ENCODE results near the gene NGLY1. TPM values are rescaled to one million over a fixed set of nuclear protein-coding genes. Genes with fewer than 3 reads are reported as not detected.

The NGLY1 gene
- total and polyA plus RNA-seq, 2 of the 4 experiments (the other 2 are of a cell fraction) = 10.0 to 14.9 TPM

DNA sequence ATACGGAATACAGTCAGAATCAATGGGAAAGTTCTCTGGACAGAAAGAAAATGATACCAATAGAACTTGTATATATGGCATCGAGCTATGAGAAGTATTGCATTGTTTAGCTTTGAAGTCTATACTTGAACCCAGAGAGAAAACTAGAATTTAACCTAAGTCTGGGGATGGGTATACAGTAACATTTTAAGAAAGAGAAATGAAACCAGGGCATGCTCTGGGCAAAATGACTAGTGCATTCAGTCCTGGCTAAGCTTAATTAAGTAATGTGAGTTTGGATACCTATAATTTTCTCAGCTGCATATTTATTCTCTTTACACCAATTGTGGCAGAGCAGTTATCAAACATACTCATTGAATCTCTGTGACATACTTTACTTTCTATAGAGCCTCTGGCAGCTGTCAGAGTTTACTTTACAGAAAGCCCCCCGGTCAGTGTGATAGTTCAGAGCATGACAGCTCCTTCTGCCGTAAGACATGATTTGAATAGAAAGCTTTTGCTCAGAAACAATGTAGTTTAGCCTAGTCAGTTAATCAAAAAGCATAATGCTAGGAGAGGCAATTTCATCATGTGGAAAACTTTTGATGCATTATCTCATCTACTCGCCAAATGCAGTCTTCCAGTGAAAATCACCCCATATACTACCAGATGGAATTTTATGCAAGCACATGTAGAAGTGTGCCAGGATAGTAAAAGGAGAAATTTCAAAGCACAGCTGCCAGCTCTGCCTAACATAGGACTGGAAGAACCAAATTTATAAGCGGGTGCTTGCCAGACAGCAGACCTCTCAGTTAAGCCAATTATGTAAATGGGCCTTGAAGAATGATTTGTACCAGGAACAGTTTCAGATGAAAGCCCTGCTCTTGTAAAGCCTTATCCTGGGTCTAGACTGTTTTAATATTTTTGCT, 47.4 kb upstream of the NGLY1 start (continued):
- no peak for TF ChIP-seq NFE2L2 (IDR thresholded peaks at IDR 0.05; ENCODE audit: low read depth, low read length)
- TF ChIP-seq FOS (IDR thresholded peaks at IDR 0.05; ENCODE audit: low read depth, low read length) = no peak

- no peak overlapping the region for H4K8ac ChIP-seq (ENCODE audit: low read depth in 2 of 2, low read length in 2 of 2)
- intact Hi-C loops (cut with micrococcal nuclease) (no loop called here), dilution Hi-C loops (cut with HindIII; ENCODE audit: low sequenced_read_pairs, unreplicated experiment) (no loop called here), in situ Hi-C loops (cut with MboI; ENCODE audit: low sequenced_read_pairs) (no loop called here)
- ChIA-PET CTCF (no interaction called here), POLR2A (ENCODE audit: unreplicated experiment) (no interaction called here)
- no peak overlapping the region for H3K4me3 ChIP-seq (ENCODE audit: insufficient read depth, low read depth, low read length)
- H3K9me3 ChIP-seq (ENCODE audit: control insufficient read depth, insufficient read depth, low read length) = no peaks in the 10 kb centered on the region
- H2AK5ac ChIP-seq (ENCODE audit: low read depth, low read length) = no peak overlapping the region
- no peak overlapping the region for H2BK15ac ChIP-seq (ENCODE audit: low read depth, low read length)
- no peak overlapping the region for H2BK120ac ChIP-seq (ENCODE audit: low read depth, low read length)
- no peak overlapping the region for H3K9ac ChIP-seq (ENCODE audit: low read depth, low read length)
- no peaks in the 10 kb centered on the region for H3K36me3 ChIP-seq (ENCODE audit: control insufficient read depth, insufficient read depth, low read length)
- H3K4me2 ChIP-seq (ENCODE audit: low read depth, low read length) = no peak overlapping the region
- no peak for ATAC-seq (ENCODE audit: low read depth)
- H3K23ac ChIP-seq (ENCODE audit: low read depth, low read length) = no peak overlapping the region
- no peak overlapping the region for H2AFZ ChIP-seq (replicated peaks; ENCODE audit: low read length, poor library complexity)
- H2BK5ac ChIP-seq (ENCODE audit: low read depth, low read length, poor library complexity, severe bottlenecking) = no peak overlapping the region
- H2BK20ac ChIP-seq (ENCODE audit: low read depth, low read length) = no peak overlapping the region
- no peak for DNase-seq
- H3K4me1 ChIP-seq (ENCODE audit: control insufficient read depth, insufficient read depth, low read length) = no peaks in the 10 kb centered on the region
- no peak overlapping the region for H3K56ac ChIP-seq (ENCODE audit: extremely low read depth, insufficient read depth, low read length)
- H3K9me1 ChIP-seq (ENCODE audit: insufficient read depth, low read length) = no peaks in the 10 kb centered on the region
- H4K20me1 ChIP-seq (ENCODE audit: insufficient read depth, low read length) = no peaks in the 10 kb centered on the region
- H3K27ac ChIP-seq (ENCODE audit: insufficient read depth, low read length) = no peak overlapping the region
- H4K91ac ChIP-seq (ENCODE audit: insufficient read depth, low read depth, low read length) = no peak overlapping the region
- no TSS peak for BruUV-seq (replicated peaks)
- H3K27me3 ChIP-seq (ENCODE audit: control insufficient read depth, insufficient read depth, low read length) = no peaks in the 10 kb centered on the region; the same call in 1 of the 2 replicates
- no peak overlapping the region for H2AK9ac ChIP-seq (replicated peaks; ENCODE audit: low read depth, low read length, poor library complexity)
- no CpG with 5 or more reads among the region's 2 CpGs for WGBS, 2 experiments (ENCODE audit: extremely low coverage in 2 of 2, insufficient read length in 1 of 2)
- H3K18ac ChIP-seq (ENCODE audit: low read depth, low read length) = no peak overlapping the region
- H3K79me1 ChIP-seq (ENCODE audit: low read depth in 1 of 2, low read length in 2 of 2) = no peaks in the 10 kb centered on the region
- no peak overlapping the region for H4K5ac ChIP-seq (ENCODE audit: low read depth, low read length)
- no peak overlapping the region for H3K4ac ChIP-seq (ENCODE audit: low read depth, low read length)
- no peak overlapping the region for H3K14ac ChIP-seq (replicated peaks; ENCODE audit: low read depth, low read length)
- TF ChIP-seq CHD1 (IDR thresholded peaks at IDR 0.05; ENCODE audit: low read depth, low read length) (no peak), MAFK (IDR thresholded peaks at IDR 0.05; ENCODE audit: low read depth, low read length) (no peak), POLR2A (IDR thresholded peaks at IDR 0.05; ENCODE audit: low read depth, low read length) (no peak), NFE2L2 (IDR thresholded peaks at IDR 0.05; ENCODE audit: low read depth, low read length) (no peak), RAD21 (IDR thresholded peaks at IDR 0.05; ENCODE audit: low read length) (no peak), BHLHE40 (IDR thresholded peaks at IDR 0.05; ENCODE audit: low read depth, low read length) (no peak), CTCF (conservative IDR thresholded peaks at IDR 0.05; ENCODE audit: low read depth, low read length) (no peak), SMC3 (IDR thresholded peaks at IDR 0.05; ENCODE audit: low read depth, low read length) (no peak), MAZ (IDR thresholded peaks at IDR 0.05; ENCODE audit: borderline replicate concordance, low read depth, low read length) (no peak), CEBPB (IDR thresholded peaks at IDR 0.05; ENCODE audit: low read depth, low read length) (no peak), FOS (IDR thresholded peaks at IDR 0.05; ENCODE audit: low read depth, low read length) (no peak)
- TF ChIP-seq, protein P1, sequence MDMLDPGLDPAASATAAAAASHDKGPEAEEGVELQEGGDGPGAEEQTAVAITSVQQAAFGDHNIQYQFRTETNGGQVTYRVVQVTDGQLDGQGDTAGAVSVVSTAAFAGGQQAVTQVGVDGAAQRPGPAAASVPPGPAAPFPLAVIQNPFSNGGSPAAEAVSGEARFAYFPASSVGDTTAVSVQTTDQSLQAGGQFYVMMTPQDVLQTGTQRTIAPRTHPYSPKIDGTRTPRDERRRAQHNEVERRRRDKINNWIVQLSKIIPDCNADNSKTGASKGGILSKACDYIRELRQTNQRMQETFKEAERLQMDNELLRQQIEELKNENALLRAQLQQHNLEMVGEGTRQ (IDR thresholded peaks at IDR 0.05; ENCODE audit: low read depth, low read length) = no peak
- TF ChIP-seq, protein P2, sequence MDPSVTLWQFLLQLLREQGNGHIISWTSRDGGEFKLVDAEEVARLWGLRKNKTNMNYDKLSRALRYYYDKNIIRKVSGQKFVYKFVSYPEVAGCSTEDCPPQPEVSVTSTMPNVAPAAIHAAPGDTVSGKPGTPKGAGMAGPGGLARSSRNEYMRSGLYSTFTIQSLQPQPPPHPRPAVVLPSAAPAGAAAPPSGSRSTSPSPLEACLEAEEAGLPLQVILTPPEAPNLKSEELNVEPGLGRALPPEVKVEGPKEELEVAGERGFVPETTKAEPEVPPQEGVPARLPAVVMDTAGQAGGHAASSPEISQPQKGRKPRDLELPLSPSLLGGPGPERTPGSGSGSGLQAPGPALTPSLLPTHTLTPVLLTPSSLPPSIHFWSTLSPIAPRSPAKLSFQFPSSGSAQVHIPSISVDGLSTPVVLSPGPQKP (IDR thresholded peaks at IDR 0.05; ENCODE audit: borderline replicate concordance, low read depth, low read length) = no peak
These were observed 43.3 kb upstream of the NGLY1 start for GRCh38 chr3:25826510-25826909.
